ENCODE measurements around the gene ANKK1.

ANKK1 gene

GRCh38 chr11:113369411-113369810, 18.2 kb upstream of the ANKK1 start:
- no peak overlapping the region for H3K27ac ChIP-seq (ENCODE audit: poor library complexity, severe bottlenecking)
- H3K4me3 ChIP-seq (ENCODE audit: severe bottlenecking) = no peak overlapping the region
- ATAC-seq (ENCODE audit: low read depth) (no peak), DNase-seq (ENCODE audit: low spot score) (no peak)
- peaks cover 16% of the 10 kb centered on the region for H3K4me1 ChIP-seq (ENCODE audit: insufficient read depth, poor library complexity, severe bottlenecking)
- 0 out of 2 replicates have a peak, but pooled peaks cover 5% of the 10 kb centered on the region for H3K36me3 ChIP-seq (ENCODE audit: low read depth)
- TF ChIP-seq, protein P1, sequence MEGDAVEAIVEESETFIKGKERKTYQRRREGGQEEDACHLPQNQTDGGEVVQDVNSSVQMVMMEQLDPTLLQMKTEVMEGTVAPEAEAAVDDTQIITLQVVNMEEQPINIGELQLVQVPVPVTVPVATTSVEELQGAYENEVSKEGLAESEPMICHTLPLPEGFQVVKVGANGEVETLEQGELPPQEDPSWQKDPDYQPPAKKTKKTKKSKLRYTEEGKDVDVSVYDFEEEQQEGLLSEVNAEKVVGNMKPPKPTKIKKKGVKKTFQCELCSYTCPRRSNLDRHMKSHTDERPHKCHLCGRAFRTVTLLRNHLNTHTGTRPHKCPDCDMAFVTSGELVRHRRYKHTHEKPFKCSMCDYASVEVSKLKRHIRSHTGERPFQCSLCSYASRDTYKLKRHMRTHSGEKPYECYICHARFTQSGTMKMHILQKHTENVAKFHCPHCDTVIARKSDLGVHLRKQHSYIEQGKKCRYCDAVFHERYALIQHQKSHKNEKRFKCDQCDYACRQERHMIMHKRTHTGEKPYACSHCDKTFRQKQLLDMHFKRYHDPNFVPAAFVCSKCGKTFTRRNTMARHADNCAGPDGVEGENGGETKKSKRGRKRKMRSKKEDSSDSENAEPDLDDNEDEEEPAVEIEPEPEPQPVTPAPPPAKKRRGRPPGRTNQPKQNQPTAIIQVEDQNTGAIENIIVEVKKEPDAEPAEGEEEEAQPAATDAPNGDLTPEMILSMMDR (IDR thresholded peaks at IDR 0.05; ENCODE audit: poor library complexity, severe bottlenecking) = no peak
- no peaks in the 10 kb centered on the region for H3K9me3 ChIP-seq (ENCODE audit: severe bottlenecking)
- no peaks in the 10 kb centered on the region for H3K27me3 ChIP-seq (ENCODE audit: insufficient read depth, poor library complexity, severe bottlenecking)

GRCh38 chr11:113370634-113371033, 16.9 kb upstream of the ANKK1 start:
- no peaks in the 10 kb centered on the region for H3K27me3 ChIP-seq (ENCODE audit: insufficient read depth, poor library complexity, severe bottlenecking)
- no peak for ATAC-seq (ENCODE audit: low read depth)
- TF ChIP-seq, protein P1 (IDR thresholded peaks at IDR 0.05; ENCODE audit: poor library complexity, severe bottlenecking) = no peak
- no peak overlapping the region for H3K27ac ChIP-seq (ENCODE audit: poor library complexity, severe bottlenecking)
- peaks cover 16% of the 10 kb centered on the region for H3K4me1 ChIP-seq (ENCODE audit: insufficient read depth, poor library complexity, severe bottlenecking)
- 0 out of 2 replicates have a peak, but pooled peaks cover 2% of the 10 kb centered on the region for H3K36me3 ChIP-seq (ENCODE audit: low read depth)
- H3K9me3 ChIP-seq (ENCODE audit: severe bottlenecking) = no peaks in the 10 kb centered on the region
- no peak overlapping the region for H3K4me3 ChIP-seq (ENCODE audit: severe bottlenecking)
- DNase-seq (ENCODE audit: low spot score) = no peak

DNA sequence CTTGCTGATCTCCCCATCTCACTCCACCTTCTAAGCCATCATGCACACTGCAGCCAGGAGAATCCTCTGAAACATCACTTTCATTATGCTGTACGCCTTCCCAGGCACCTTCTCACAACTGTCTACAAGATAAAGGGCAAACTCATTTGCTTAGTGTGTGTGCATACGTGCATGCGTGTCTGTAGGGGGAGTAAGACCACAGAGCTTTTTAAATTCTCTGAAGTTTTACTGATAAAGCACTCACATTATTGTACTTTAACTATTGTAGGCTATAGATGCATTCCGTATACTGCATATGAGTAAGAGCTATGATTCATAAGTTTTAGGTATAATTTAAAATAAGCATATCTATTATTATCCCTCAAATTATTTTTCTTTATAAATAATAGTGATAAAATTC, 15.3 kb upstream of the ANKK1 start:
- Histone ChIP-seq H3K9me3 (ENCODE audit: severe bottlenecking) (no peaks in the 10 kb centered on the region), H3K4me1 (ENCODE audit: insufficient read depth, poor library complexity, severe bottlenecking) (peaks cover 16% of the 10 kb centered on the region), H3K4me3 (ENCODE audit: severe bottlenecking) (no peak overlapping the region), H3K27me3 (ENCODE audit: insufficient read depth, poor library complexity, severe bottlenecking) (no peaks in the 10 kb centered on the region), H3K36me3 (ENCODE audit: low read depth) (no peaks in the 10 kb centered on the region), H3K27ac (ENCODE audit: poor library complexity, severe bottlenecking) (peak overlapping the region; percentile 72)
- TF ChIP-seq, protein P1 (IDR thresholded peaks at IDR 0.05; ENCODE audit: poor library complexity, severe bottlenecking) = peak; percentile 34
- DNase-seq (ENCODE audit: low spot score) = no peak
- 0 out of 3 replicates have a peak, but pooled peaks have one; percentile 17 for ATAC-seq (ENCODE audit: low read depth)

GRCh38 chr11:113373306-113373705, 14.3 kb upstream of the ANKK1 start:
- Histone ChIP-seq H3K36me3 (ENCODE audit: low read depth) (no peaks in the 10 kb centered on the region), H3K4me1 (ENCODE audit: insufficient read depth, poor library complexity, severe bottlenecking) (peaks cover 25% of the 10 kb centered on the region), H3K27me3 (ENCODE audit: insufficient read depth, poor library complexity, severe bottlenecking) (no peaks in the 10 kb centered on the region), H3K27ac (ENCODE audit: poor library complexity, severe bottlenecking) (peak overlapping the region; percentile 72), H3K4me3 (ENCODE audit: severe bottlenecking) (no peak overlapping the region), H3K9me3 (ENCODE audit: severe bottlenecking) (no peaks in the 10 kb centered on the region)
- TF ChIP-seq, protein P1 (IDR thresholded peaks at IDR 0.05; ENCODE audit: poor library complexity, severe bottlenecking) = no peak
- ATAC-seq (ENCODE audit: low read depth) (peak; percentile 71), DNase-seq (ENCODE audit: low spot score) (no peak)

DNA sequence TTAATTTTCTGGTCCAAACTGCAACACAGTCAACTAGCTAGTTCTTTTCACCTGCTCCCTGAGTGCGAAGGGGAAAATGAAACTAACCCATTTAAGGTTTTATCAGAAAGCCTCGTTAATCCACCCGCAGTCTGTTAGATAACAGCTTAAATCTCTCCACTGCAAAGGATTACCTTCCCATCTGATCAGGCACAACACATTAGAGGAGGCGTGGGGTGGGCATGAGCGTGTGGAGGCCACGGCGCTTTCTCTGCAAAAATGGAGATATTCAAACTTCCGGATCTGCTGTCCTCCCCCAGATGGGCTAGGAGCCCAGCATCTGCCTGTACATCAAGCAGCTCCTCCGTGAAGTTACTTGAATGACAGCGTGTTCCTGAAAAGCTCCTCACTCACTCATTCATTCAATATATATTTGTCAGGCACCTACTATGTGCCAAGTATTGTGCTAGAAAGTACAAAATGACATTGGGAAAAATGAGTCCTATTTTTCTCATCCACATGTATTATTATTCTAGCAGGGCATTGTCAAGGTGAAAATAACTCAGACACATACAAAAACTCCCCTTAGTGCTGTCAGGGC, 13.5 kb upstream of the ANKK1 start:
- H3K9me3 ChIP-seq (ENCODE audit: severe bottlenecking) = no peaks in the 10 kb centered on the region
- H3K4me3 ChIP-seq (ENCODE audit: severe bottlenecking) = no peak overlapping the region
- ATAC-seq (ENCODE audit: low read depth) = no peak
- no peaks in the 10 kb centered on the region for H3K36me3 ChIP-seq (ENCODE audit: low read depth)
- DNase-seq (ENCODE audit: low spot score) = no peak
- no peaks in the 10 kb centered on the region for H3K27me3 ChIP-seq (ENCODE audit: insufficient read depth, poor library complexity, severe bottlenecking)
- H3K4me1 ChIP-seq (ENCODE audit: insufficient read depth, poor library complexity, severe bottlenecking) = peaks cover 32% of the 10 kb centered on the region
- TF ChIP-seq, protein P1 (IDR thresholded peaks at IDR 0.05; ENCODE audit: poor library complexity, severe bottlenecking) = no peak
- H3K27ac ChIP-seq (ENCODE audit: poor library complexity, severe bottlenecking) = peak overlapping the region; percentile 72

Measured in RWPE2 (cell line).